ENCODE data around the gene PFN4.
"Not testable (repeated sequence)": the region's sequence is repeated elsewhere in the genome, so short reads cannot be mapped to it uniquely, and the experiment has no call there.

PFN4 gene

DNA sequence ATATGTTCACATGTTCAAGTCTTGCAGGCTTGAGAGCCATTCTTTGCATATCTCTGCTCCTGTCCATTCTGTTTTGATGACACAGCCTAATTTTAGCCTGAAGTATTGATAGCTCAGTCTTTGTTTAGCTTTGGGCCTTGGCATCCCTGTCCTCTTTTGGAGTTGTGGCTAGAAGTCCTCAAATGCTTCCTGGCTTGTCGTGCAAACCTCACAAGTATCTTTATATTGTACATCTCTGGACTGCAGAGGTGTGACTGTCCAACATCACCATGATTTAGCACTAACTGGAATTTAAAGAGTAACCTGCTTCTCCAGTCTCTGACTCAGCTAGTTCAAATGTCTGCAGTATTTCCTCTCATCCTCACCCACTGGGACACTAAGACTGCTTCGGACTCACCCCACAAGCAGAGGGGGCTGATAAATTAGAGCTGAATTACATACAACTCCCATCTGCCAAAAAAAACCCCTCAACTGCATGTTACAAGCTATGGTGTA lies 11.7 kb downstream of the PFN4 start:
- H3K4me1 ChIP-seq (ENCODE audit: control insufficient read depth, insufficient read depth, low read length): no peaks in the 10 kb centered on the region
- no peaks in the 10 kb centered on the region for H3K27me3 ChIP-seq (ENCODE audit: control insufficient read depth, insufficient read depth, low read length)
- no peak overlapping the region for H3K27ac ChIP-seq (ENCODE audit: low read depth, low read length)
- H3K36me3 ChIP-seq (ENCODE audit: control insufficient read depth, insufficient read depth, low read length): no peaks in the 10 kb centered on the region
- no peak overlapping the region for H3K9ac ChIP-seq (ENCODE audit: low read depth, low read length)
- H3K9me3 ChIP-seq (ENCODE audit: control insufficient read depth, insufficient read depth, low read length): peaks cover 6% of the 10 kb centered on the region; the same call in 1 of the 2 replicates
- H3K4me3 ChIP-seq (ENCODE audit: low read depth, low read length): no peak overlapping the region

DNA sequence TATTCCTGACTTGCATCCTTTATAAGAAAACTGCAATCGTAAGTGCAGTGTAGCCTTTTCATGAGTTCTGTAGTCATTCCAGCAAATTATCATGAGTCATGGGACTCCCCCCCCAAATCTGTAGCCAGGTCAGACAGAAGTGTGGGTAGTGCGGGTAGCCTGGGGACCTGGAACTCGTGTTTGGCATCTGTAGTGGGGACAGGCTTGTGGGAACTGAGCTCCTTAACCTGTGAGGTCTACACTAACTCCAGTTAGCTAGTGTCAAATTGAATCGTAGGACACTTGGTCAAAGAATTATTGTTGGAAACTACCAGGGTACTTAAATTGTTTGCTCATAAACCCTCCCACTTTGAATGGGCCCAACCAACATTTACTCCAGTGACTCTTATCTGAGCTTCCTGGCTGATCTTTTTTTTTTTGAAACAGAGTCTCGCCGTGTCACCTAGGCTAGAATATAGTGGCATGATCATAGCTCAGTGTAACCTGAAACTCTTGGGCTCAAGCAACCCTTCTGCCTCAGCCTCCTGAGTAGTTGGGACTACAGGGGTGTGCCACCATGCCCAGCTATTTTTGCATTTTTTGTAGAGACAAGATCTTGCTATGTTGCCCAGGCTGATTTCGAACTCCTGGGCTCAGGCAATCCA lies 12.4 kb downstream of the PFN4 start:
- Histone ChIP-seq H3K36me3 (ENCODE audit: control insufficient read depth, insufficient read depth, low read length) (no peaks in the 10 kb centered on the region), H3K27me3 (ENCODE audit: control insufficient read depth, insufficient read depth, low read length) (no peaks in the 10 kb centered on the region), H3K4me1 (ENCODE audit: control insufficient read depth, insufficient read depth, low read length) (no peaks in the 10 kb centered on the region), H3K9me3 (ENCODE audit: control insufficient read depth, insufficient read depth, low read length) (peaks cover 6% of the 10 kb centered on the region; the same call in 1 of the 2 replicates), H3K27ac (ENCODE audit: low read depth, low read length) (no peak overlapping the region), H3K9ac (ENCODE audit: low read depth, low read length) (no peak overlapping the region), H3K4me3 (ENCODE audit: low read depth, low read length) (no peak overlapping the region)

DNA sequence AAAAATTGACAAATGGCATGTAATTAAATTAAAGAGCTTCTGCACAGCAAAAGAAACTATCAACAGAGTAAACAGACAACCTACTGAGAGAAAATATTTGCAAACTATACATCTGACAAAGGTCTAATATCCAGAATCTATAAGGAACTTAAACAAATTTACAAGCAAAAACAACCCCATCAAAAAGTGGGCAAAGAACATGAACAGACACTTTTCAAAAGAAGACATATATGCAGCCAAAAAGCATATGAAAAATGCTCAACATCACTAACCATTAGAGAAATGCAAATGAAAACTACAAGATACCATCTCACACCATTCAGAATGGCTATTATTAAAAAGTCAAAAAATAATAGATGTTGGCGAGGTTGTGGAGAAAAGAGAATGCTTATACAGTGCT lies 13.7 kb downstream of the PFN4 start:
- not testable (repeated sequence) for H3K27me3 ChIP-seq (ENCODE audit: control insufficient read depth, insufficient read depth, low read length); H3K4me1 ChIP-seq (ENCODE audit: control insufficient read depth, insufficient read depth, low read length); H3K9ac ChIP-seq (ENCODE audit: low read depth, low read length); H3K27ac ChIP-seq (ENCODE audit: low read depth, low read length); H3K4me3 ChIP-seq (ENCODE audit: low read depth, low read length); H3K36me3 ChIP-seq (ENCODE audit: control insufficient read depth, insufficient read depth, low read length); H3K9me3 ChIP-seq (ENCODE audit: control insufficient read depth, insufficient read depth, low read length)

DNA sequence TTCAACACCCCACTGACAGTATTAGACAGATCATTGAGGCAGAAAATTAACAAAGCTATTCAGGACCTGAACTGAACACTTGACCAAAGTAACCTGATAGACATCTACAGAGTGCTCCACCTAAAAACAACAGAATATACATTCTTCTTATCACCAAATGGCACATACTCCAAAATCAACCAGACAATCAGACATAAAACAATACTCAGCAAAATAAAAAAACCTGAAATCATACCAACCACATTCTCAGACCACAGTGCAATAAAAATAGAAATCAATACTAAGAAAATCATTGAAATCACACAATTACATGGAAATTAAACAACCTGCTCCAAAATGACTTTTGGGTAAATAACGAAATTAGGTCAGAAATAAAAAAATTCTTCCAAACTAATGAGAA lies 15.8 kb downstream of the PFN4 start:
- Histone ChIP-seq H3K27me3 (ENCODE audit: control insufficient read depth, insufficient read depth, low read length) (no peaks in the 10 kb centered on the region), H3K36me3 (ENCODE audit: control insufficient read depth, insufficient read depth, low read length) (no peaks in the 10 kb centered on the region), H3K9me3 (ENCODE audit: control insufficient read depth, insufficient read depth, low read length) (no peaks in the 10 kb centered on the region), H3K4me3 (ENCODE audit: low read depth, low read length) (no peak overlapping the region), H3K9ac (ENCODE audit: low read depth, low read length) (no peak overlapping the region), H3K4me1 (ENCODE audit: control insufficient read depth, insufficient read depth, low read length) (no peaks in the 10 kb centered on the region), H3K27ac (ENCODE audit: low read depth, low read length) (no peak overlapping the region)

DNA sequence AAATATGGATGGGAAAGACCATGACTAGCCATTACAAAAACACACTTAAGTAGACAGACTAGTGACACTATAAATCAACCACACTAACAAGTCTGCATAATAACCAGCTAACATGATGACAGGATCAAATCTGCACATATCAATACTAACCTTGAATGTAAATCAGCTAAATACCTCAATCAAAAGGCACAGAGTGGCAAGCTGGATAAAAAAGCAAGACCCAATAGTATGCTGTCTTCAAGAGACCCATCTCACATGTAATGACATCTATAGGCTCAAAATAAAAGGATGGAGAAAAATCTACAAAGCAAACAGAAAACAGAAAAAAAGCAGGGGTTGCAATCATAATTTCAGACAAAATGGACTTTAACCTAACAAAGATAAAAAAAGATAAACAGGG lies 16.3 kb downstream of the PFN4 start:
- Histone ChIP-seq H3K27me3 (ENCODE audit: control insufficient read depth, insufficient read depth, low read length) (no peaks in the 10 kb centered on the region), H3K27ac (ENCODE audit: low read depth, low read length) (no peak overlapping the region), H3K36me3 (ENCODE audit: control insufficient read depth, insufficient read depth, low read length) (no peaks in the 10 kb centered on the region), H3K4me1 (ENCODE audit: control insufficient read depth, insufficient read depth, low read length) (no peaks in the 10 kb centered on the region), H3K9me3 (ENCODE audit: control insufficient read depth, insufficient read depth, low read length) (no peaks in the 10 kb centered on the region), H3K9ac (ENCODE audit: low read depth, low read length) (no peak overlapping the region), H3K4me3 (ENCODE audit: low read depth, low read length) (no peak overlapping the region)

DNA sequence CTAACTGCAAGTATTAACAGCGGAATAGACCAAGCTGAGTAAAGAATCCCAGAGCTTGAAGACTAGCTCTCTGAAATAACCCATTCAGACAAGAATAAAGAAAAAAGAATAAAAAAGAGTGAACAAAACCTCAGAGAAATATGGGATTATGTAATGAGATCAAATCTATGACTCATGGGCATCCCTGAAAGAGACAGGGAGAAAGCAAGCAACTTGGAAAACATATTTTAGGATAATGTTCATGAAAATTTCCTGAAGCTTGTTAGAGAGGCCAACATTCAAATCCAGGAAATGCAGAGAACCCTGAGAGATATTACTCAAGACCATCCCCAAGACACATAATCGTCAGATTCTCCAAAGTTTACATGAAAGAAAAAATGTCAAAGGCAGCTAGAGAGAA lies 17.3 kb downstream of the PFN4 start:
- Histone ChIP-seq H3K36me3 (ENCODE audit: control insufficient read depth, insufficient read depth, low read length) (no peaks in the 10 kb centered on the region), H3K27me3 (ENCODE audit: control insufficient read depth, insufficient read depth, low read length) (no peaks in the 10 kb centered on the region), H3K9ac (ENCODE audit: low read depth, low read length) (no peak overlapping the region), H3K27ac (ENCODE audit: low read depth, low read length) (no peak overlapping the region), H3K4me1 (ENCODE audit: control insufficient read depth, insufficient read depth, low read length) (no peaks in the 10 kb centered on the region), H3K4me3 (ENCODE audit: low read depth, low read length) (no peak overlapping the region), H3K9me3 (ENCODE audit: control insufficient read depth, insufficient read depth, low read length) (no peaks in the 10 kb centered on the region)

DNA sequence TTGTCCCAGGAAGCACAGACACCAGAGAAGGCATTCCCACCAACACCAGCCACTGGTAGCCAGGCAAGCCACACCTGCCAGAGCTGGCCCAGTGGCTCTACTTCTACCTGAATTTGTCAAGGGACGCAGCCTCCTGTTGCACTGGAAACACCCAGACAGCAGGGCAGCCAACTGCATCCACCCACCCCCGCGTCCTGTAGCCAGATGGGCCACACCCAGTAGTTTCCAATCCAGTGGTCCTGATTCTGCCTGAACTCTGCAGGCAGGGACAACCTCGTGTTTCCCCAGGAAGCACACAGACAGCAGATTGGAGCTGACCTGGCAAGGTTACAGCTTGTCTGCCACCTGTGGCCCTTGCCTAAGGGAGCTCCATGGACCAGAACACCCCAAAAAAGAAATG lies 18.2 kb downstream of the PFN4 start:
- Histone ChIP-seq H3K4me1 (ENCODE audit: control insufficient read depth, insufficient read depth, low read length) (no peaks in the 10 kb centered on the region), H3K9ac (ENCODE audit: low read depth, low read length) (no peak overlapping the region), H3K27ac (ENCODE audit: low read depth, low read length) (no peak overlapping the region), H3K27me3 (ENCODE audit: control insufficient read depth, insufficient read depth, low read length) (no peaks in the 10 kb centered on the region), H3K36me3 (ENCODE audit: control insufficient read depth, insufficient read depth, low read length) (no peaks in the 10 kb centered on the region), H3K9me3 (ENCODE audit: control insufficient read depth, insufficient read depth, low read length) (no peaks in the 10 kb centered on the region), H3K4me3 (ENCODE audit: low read depth, low read length) (no peak overlapping the region)

DNA sequence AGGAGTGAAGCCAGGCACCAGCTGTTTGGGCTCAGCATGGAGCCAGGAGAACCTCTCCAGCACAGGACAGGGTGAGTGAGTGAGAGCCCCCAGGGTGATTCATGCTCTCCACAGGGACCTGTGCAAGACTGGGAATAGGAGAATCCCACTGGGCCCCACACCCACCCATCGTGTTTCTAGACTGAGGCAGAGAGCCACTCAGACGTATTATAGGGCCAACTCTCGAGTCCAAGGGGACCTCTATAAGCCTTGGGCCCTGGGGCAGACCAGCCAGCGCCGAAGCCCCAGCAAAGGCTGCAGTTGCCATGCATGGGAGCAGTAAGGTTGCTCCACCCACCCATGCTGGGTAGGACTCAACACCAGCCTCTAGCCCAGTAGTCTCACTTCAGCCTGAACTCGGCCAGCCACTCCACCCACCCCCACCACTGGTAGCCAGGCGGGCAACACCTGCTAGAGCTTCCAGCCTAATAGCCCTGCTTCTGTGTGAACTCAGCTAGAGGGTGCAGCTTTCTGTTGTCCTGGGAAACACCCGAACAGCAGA lies 19.0 kb downstream of the PFN4 start:
- Histone ChIP-seq H3K4me3 (ENCODE audit: low read depth, low read length) (no peak overlapping the region), H3K27me3 (ENCODE audit: control insufficient read depth, insufficient read depth, low read length) (no peaks in the 10 kb centered on the region), H3K27ac (ENCODE audit: low read depth, low read length) (no peak overlapping the region), H3K9ac (ENCODE audit: low read depth, low read length) (no peak overlapping the region), H3K4me1 (ENCODE audit: control insufficient read depth, insufficient read depth, low read length) (no peaks in the 10 kb centered on the region), H3K36me3 (ENCODE audit: control insufficient read depth, insufficient read depth, low read length) (no peaks in the 10 kb centered on the region), H3K9me3 (ENCODE audit: control insufficient read depth, insufficient read depth, low read length) (no peaks in the 10 kb centered on the region)

DNA sequence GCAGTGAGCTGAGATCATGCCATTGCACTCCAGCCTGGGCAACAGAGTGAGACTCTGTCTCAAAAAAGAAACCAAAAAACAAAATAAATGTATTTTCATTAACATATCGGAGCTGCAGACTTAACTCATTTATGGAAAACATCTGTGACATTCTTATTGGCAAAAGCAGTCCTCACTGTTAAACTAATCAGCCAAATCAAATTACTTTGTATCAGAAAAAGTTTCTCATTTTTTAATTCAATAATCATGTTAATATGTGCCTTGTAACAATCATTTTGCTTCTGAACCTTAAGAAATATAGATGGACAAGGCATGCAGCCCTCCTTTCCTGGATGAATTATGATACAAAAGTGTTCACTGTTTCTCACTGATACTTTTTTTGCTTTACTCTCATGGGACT lies 20.5 kb downstream of the PFN4 start:
- no peak overlapping the region for H3K4me3 ChIP-seq (ENCODE audit: low read depth, low read length)
- no peak overlapping the region for H3K9ac ChIP-seq (ENCODE audit: low read depth, low read length)
- no peaks in the 10 kb centered on the region for H3K4me1 ChIP-seq (ENCODE audit: control insufficient read depth, insufficient read depth, low read length)
- H3K27ac ChIP-seq (ENCODE audit: low read depth, low read length): no peak overlapping the region
- no peaks in the 10 kb centered on the region for H3K9me3 ChIP-seq (ENCODE audit: control insufficient read depth, insufficient read depth, low read length)
- no peaks in the 10 kb centered on the region for H3K36me3 ChIP-seq (ENCODE audit: control insufficient read depth, insufficient read depth, low read length)
- no peaks in the 10 kb centered on the region for H3K27me3 ChIP-seq (ENCODE audit: control insufficient read depth, insufficient read depth, low read length)

DNA sequence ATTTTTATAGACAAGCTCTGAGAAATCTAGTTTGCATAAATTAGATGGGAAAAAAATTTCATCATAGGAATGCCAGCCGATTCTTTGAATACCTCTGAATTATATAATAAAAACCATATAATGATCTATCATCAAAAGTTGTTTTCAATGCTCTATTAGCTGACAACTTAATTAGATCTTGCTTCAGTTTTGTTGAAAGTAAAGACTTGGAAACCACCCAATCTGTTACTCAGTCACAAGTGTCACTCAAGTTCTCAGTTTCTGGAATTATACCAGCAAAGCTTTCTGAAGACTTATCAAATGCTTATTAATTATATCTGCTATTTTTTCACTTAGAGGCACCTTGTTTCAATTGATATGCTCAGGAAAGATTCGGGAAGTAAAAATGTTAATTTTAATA lies 21.1 kb downstream of the PFN4 start:
- Histone ChIP-seq H3K27me3 (ENCODE audit: control insufficient read depth, insufficient read depth, low read length) (no peaks in the 10 kb centered on the region), H3K4me1 (ENCODE audit: control insufficient read depth, insufficient read depth, low read length) (no peaks in the 10 kb centered on the region), H3K36me3 (ENCODE audit: control insufficient read depth, insufficient read depth, low read length) (no peaks in the 10 kb centered on the region), H3K9ac (ENCODE audit: low read depth, low read length) (no peak overlapping the region), H3K27ac (ENCODE audit: low read depth, low read length) (no peak overlapping the region), H3K4me3 (ENCODE audit: low read depth, low read length) (no peak overlapping the region), H3K9me3 (ENCODE audit: control insufficient read depth, insufficient read depth, low read length) (no peaks in the 10 kb centered on the region)

DNA sequence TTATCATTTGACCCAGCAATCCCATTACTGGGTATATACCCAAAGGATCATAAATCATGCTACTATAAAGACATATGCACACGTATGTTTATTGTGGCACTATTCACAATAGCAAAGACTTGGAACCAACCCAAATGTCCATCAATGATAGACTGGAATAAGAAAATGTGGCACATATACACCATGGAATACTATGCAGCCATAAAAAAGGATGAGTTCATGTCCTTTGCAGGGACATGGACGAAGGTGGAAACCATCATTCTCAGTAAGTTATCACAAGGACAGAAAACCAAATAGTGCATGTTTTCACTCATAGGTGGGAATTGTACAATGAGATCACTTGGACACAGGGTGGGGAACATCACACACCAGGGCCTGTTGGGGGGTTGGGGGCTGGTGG lies 22.4 kb downstream of the PFN4 start:
- not testable (repeated sequence) for H3K27ac ChIP-seq (ENCODE audit: low read depth, low read length); H3K27me3 ChIP-seq (ENCODE audit: control insufficient read depth, insufficient read depth, low read length); H3K4me1 ChIP-seq (ENCODE audit: control insufficient read depth, insufficient read depth, low read length); H3K9ac ChIP-seq (ENCODE audit: low read depth, low read length); H3K9me3 ChIP-seq (ENCODE audit: control insufficient read depth, insufficient read depth, low read length); H3K4me3 ChIP-seq (ENCODE audit: low read depth, low read length); H3K36me3 ChIP-seq (ENCODE audit: control insufficient read depth, insufficient read depth, low read length)

Measured in HUES48 (cell line).